Neural cell (in vitro differentiated cells): ENCODE data around the gene KRTCAP2. TPM values are rescaled to one million over a fixed set of nuclear protein-coding genes. Genes with fewer than 3 reads are reported as not detected.

ENCODE experiments used
- H2AFZ ChIP-seq: fragments of 200-600, 300-800 bp; sonication (generic), shearing (Covaris generic); 2 replicates; pipeline ENCODE4 v1.6.0; 2014; ENCODE audit warnings: low read depth, mild to moderate bottlenecking, antibody characterized with exemption, low read length, moderate library complexity
- H3F3A ChIP-seq: fragments of 200-600 bp; shearing (Covaris generic); 2 replicates; pipeline ENCODE4 v1.6.1; 2016; ENCODE audit warnings: mild to moderate bottlenecking, moderate library complexity, mixed read lengths, antibody characterized with exemption, low read length; ENCODE audit not compliant: insufficient read depth, poor library complexity, severe bottlenecking
- H3K27ac ChIP-seq: fragments of 200-600, 300-800 bp; sonication (generic), shearing (Covaris generic); 2 replicates; pipeline ENCODE4 v1.5.1; 2014; ENCODE audit warnings: mild to moderate bottlenecking, low read length, moderate library complexity
- H3K27me3 ChIP-seq: fragments of 300-800, 200-600 bp; sonication (generic), shearing (Covaris generic); 2 replicates; pipeline ENCODE4 v1.6.0; 2014; ENCODE audit warnings: mild to moderate bottlenecking, low read depth, low read length, moderate library complexity; ENCODE audit not compliant: insufficient read depth
- H3K36me3 ChIP-seq: fragments of 300-800, 200-600 bp; sonication (generic), shearing (Covaris generic); 2 replicates; pipeline ENCODE4 v1.5.1; 2014; ENCODE audit warnings: mild to moderate bottlenecking, antibody characterized with exemption, low read length, moderate library complexity; ENCODE audit not compliant: insufficient read depth
- H3K4me2 ChIP-seq: fragments of 300-800, 200-600 bp; sonication (generic), shearing (Covaris generic); 2 replicates; pipeline ENCODE4 v1.6.0; 2014; ENCODE audit warnings: mild to moderate bottlenecking, low read length
- H3K4me3 ChIP-seq: fragments of 300-800, 200-600 bp; sonication (generic), shearing (Covaris generic); 2 replicates; pipeline ENCODE4 v1.5.1; 2014; ENCODE audit warnings: mild to moderate bottlenecking, low read length, moderate library complexity
- H3K79me2 ChIP-seq: fragments of 200-600 bp; shearing (Covaris generic); replicated peaks from 2 replicates; pipeline ENCODE4 v1.6.0; 2014; ENCODE audit warnings: mild to moderate bottlenecking, low read length, moderate library complexity; ENCODE audit not compliant: insufficient read depth
- H3K9ac ChIP-seq: fragments of 300-800, 200-600 bp; sonication (generic), shearing (Covaris generic); 2 replicates; pipeline ENCODE4 v1.6.1; 2016; ENCODE audit warnings: mild to moderate bottlenecking, low read length, mixed read lengths
- H3K9me2 ChIP-seq: fragments of 200-600 bp; shearing (Covaris generic); 2 replicates; pipeline ENCODE4 v1.6.1; 2016; ENCODE audit warnings: mild to moderate bottlenecking, low read length, mixed read lengths; ENCODE audit not compliant: insufficient read depth
- H3K9me3 ChIP-seq: fragments of 200-600, 300-800 bp; sonication (generic), shearing (Covaris generic); 2 replicates; pipeline ENCODE4 v1.6.1; 2016; ENCODE audit warnings: mild to moderate bottlenecking, mixed run types, low read length, moderate library complexity, mixed read lengths
- H4K20me1 ChIP-seq: fragments of 200-600 bp; shearing (Covaris generic); 2 replicates; pipeline ENCODE4 v1.6.1; 2016; ENCODE audit warnings: mild to moderate bottlenecking, mixed run types; ENCODE audit not compliant: insufficient read depth
- EP300 ChIP-seq: fragments of 450-650 bp; conservative IDR thresholded peaks from 2 replicates; pipeline ENCODE4 v1.6.1; 2014; ENCODE audit warnings: antibody characterized with exemption, mild to moderate bottlenecking, moderate library complexity; ENCODE audit not compliant: poor library complexity, severe bottlenecking
- EZH2 ChIP-seq: fragments of 200-600, 300-800 bp; shearing (Covaris generic), sonication (generic); IDR thresholded peaks from 2 replicates; pipeline ENCODE4 v1.6.1; 2014; ENCODE audit warnings: antibody characterized with exemption, low read length, borderline replicate concordance, mild to moderate bottlenecking; ENCODE audit not compliant: insufficient read depth, poor library complexity, severe bottlenecking
- MXI1 ChIP-seq: fragments of 450-650 bp; conservative IDR thresholded peaks from 2 replicates; pipeline ENCODE4 v1.6.1; 2014; ENCODE audit warnings: antibody characterized with exemption, mild to moderate bottlenecking; ENCODE audit not compliant: poor library complexity, severe bottlenecking
- POLR2AphosphoS5 ChIP-seq: IDR thresholded peaks from 2 replicates; pipeline ENCODE4 v1.6.1; 2012
- RAD21 ChIP-seq: fragments of 450-650 bp; conservative IDR thresholded peaks from 2 replicates; pipeline ENCODE4 v1.6.1; 2014; ENCODE audit warnings: antibody characterized with exemption, mild to moderate bottlenecking, moderate library complexity
- REST ChIP-seq: IDR thresholded peaks from 2 replicates; pipeline ENCODE4 v1.6.1; 2012; ENCODE audit warnings: borderline replicate concordance
- SMC3 ChIP-seq: fragments of 450-650 bp; conservative IDR thresholded peaks from 2 replicates; pipeline ENCODE4 v1.6.1; 2014; ENCODE audit warnings: antibody characterized with exemption, mild to moderate bottlenecking, moderate library complexity; ENCODE audit not compliant: poor library complexity
- TAF1 ChIP-seq: IDR thresholded peaks from 2 replicates; pipeline ENCODE4 v1.6.1; 2012; ENCODE audit warnings: low read depth
- polyA plus RNA-seq: library from polyadenylated mRNA; depleted of rRNA; stranded (reverse); fragments of >200 nt; gene quantifications from 2 replicates; pipeline ENCODE4 v1.2.3, GENCODE V29; 2014

Gene KRTCAP2
- polyA plus RNA-seq, 1 donor from 2014 or later = 175 TPM

- Histone ChIP-seq H3K4me3 (no peak overlapping the region), H3K27ac (no peak overlapping the region), H3K9ac (no peak overlapping the region), H3K36me3 (no peaks in the 10 kb centered on the region), H3F3A (peaks cover 2% of the 10 kb centered on the region), H3K9me3 (no peaks in the 10 kb centered on the region), H3K79me2 (no peaks in the 10 kb centered on the region), H3K9me2 (no peaks in the 10 kb centered on the region), H3K4me2 (no peak overlapping the region), H4K20me1 (no peaks in the 10 kb centered on the region), H2AFZ (no peak overlapping the region), H3K27me3 (peaks cover 45% of the 10 kb centered on the region)
- TF ChIP-seq SMC3 (no peak), TAF1 (no peak), RAD21 (no peak), POLR2AphosphoS5 (no peak), REST (no peak), MXI1 (no peak), EP300 (no peak), EZH2 (no peak)
These were observed 49.3 kb downstream of the KRTCAP2 start for GRCh38 chr1:155123801-155124200.

- Histone ChIP-seq H3F3A (peaks cover 2% of the 10 kb centered on the region), H3K9me3 (no peaks in the 10 kb centered on the region), H3K9me2 (no peaks in the 10 kb centered on the region), H4K20me1 (no peaks in the 10 kb centered on the region), H3K79me2 (no peaks in the 10 kb centered on the region), H3K4me3 (no peak overlapping the region), H2AFZ (no peak overlapping the region), H3K4me2 (no peak overlapping the region), H3K9ac (no peak overlapping the region), H3K27me3 (peaks cover 31% of the 10 kb centered on the region), H3K36me3 (no peaks in the 10 kb centered on the region), H3K27ac (no peak overlapping the region)
- TF ChIP-seq TAF1 (no peak), MXI1 (no peak), REST (no peak), POLR2AphosphoS5 (no peak), EP300 (no peak)
These were observed 50.8 kb downstream of the KRTCAP2 start for GRCh38 chr1:155122308-155122707.
